GDM1 (cell line): ENCODE results near the gene KCNA5.

Experiments
- DNase-seq: peaks from one replicate; lab custom pipeline; 2025; lab: John Stamatoyannopoulos, UW

KCNA5 gene

GRCh38 chr12:5064913-5065490, 21.3 kb downstream of the KCNA5 start:
- DNase-seq, result no peak

GRCh38 chr12:5066251-5066650, 22.6 kb downstream of the KCNA5 start:
- no peak for DNase-seq

GRCh38 chr12:5068126-5068525, 24.4 kb downstream of the KCNA5 start:
- no peak for DNase-seq

DNA sequence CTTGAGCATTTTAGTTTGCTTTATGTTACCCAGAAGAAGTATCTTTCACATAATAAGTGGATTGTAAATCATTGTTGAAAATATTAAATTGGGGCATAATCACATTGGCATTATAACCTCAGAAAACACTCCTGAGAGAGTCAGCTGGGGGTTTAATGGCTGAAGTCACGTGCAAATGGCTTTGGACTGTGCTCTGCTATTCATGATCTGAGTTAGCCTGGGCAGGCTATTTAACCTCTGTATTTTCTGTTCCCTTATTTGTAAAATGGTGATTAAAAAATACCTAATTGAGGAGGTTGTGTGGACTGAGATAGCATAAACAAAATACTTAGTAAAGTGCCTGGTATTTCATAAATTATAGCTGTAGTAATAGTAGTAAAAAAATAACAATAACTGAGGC, 24.9 kb downstream of the KCNA5 start:
- DNase-seq, result no peak

- DNase-seq, result no peak
These were observed 26.4 kb downstream of the KCNA5 start for GRCh38 chr12:5070090-5070489.

GRCh38 chr12:5071496-5071895, 27.8 kb downstream of the KCNA5 start:
- DNase-seq, result no peak

- no peak for DNase-seq
These were observed 28.6 kb downstream of the KCNA5 start for GRCh38 chr12:5072311-5072710.

DNA sequence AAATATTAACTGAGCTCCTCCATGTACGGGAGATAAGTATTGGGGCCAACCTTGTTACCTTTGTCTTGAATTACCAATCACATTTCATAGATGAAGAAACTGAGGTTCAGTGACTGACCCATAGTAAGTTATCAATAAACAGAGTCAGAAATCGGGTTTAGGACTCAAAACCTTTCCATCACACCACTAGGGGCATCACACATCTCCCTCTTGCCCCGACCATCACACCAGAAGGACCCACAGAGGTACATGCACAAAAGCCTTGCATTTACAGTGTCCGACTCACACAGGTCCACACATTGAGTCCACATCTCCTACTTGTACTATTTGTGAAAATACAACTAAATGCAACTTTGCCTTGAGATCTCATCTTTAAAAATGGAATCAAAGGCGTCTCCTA, 29.4 kb downstream of the KCNA5 start:
- DNase-seq, result no peak

- DNase-seq, result no peak
These were observed 30.2 kb downstream of the KCNA5 start for GRCh38 chr12:5073853-5074252.

GRCh38 chr12:5076761-5077160, 33.1 kb downstream of the KCNA5 start:
- DNase-seq, result no peak

DNA sequence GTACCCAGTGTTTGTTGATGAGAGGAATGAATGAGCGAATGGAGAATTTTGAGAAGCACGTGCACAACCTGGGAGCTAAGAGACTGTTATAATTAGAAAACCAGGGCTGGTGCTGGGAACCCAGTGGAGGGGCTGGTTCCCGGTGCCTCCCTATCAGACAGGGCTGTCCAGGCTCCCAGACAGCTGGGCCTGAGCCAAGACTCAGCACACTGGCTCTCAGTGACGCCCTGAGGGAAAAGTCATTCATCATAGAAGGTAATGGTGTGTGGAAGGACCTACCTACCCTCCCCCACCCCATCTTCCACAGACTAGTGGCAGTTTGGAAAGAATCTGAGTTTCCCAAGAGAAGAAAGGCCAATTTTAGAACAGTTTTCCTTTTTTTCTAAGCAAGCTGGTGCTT, 34.7 kb downstream of the KCNA5 start:
- no peak for DNase-seq

DNA sequence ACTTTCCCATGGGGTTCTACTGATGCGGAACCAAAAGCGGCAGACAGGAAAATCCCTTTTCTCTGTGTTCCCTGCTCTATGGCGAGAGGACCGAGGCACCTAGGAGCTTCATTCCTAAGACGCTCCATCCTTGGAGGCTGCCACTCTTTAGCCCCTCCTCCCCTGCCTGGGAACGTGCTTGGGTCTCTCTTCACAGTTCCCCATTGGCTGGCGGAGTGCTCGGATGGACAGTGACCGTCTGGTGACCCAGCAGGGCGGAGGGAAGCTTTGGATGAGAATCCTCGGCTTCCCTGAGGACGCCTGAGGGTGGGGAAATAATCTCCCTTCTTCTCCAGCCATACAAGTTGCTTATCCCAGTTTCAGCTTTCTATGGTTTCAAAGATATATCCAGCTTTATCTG, 37.3 kb downstream of the KCNA5 start:
- no peak for DNase-seq

GRCh38 chr12:5083955-5084849, 40.5 kb downstream of the KCNA5 start:
- DNase-seq, result no peak

DNA sequence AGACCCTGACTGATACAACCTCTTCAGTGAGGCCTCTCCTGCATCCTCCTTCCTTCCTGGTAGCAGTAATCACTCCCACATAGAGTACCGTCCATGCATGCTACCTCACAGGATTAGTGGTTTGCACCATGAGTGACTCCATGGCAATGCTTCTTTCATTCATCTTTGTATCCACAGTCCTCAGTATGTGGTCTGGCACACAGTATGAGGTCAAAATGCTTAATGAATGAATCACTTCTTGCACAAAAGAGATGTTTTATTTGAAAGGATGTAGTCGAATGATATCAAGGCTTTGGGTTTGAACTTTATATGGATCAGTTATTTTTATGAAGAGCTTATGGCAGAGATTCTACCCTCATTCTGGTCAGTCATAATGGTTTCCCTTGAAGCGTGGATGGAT, 42.2 kb downstream of the KCNA5 start:
- DNase-seq, result no peak

GRCh38 chr12:5087831-5088554, 44.3 kb downstream of the KCNA5 start:
- DNase-seq, result no peak

- no peak for DNase-seq
These were observed 45.0 kb downstream of the KCNA5 start for GRCh38 chr12:5088586-5089264.

GRCh38 chr12:5094551-5094950, 50.9 kb downstream of the KCNA5 start:
- no peak for DNase-seq

DNA sequence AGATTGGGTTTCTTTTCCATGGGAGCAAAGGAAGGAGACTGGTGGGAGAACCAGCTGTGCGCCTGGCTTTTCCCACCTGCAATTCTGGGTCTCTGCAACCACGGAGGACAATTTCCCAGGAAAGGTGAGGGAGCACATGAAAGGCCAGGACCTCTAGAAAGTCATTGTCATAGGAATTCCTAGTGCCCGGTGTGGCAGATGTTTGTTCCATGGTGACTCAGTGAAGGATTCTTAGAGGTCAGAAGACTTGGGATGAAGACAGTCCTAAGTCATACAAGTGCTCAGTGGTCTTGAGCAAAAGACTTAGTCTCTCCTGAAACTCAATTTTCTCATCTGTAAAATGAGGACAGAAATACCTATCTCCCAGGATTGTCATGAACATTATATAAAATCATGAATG, 51.3 kb downstream of the KCNA5 start:
- DNase-seq, result no peak
